Mesenchymal stem cell (in vitro differentiated cells and primary cell): Measurements from ENCODE around the gene JPH4.

ENCODE experiments used
- DNase-seq: peaks from one replicate; pipeline ENCODE4 v3.0.0-alpha.2; 2013
- H2AFZ ChIP-seq: one replicate; pipeline ENCODE4 v1.6.1; 2013; ENCODE audit warnings: low read depth, mild to moderate bottlenecking, control low read depth, inconsistent platforms, low read length, moderate library complexity
- H2AK5ac ChIP-seq: 2 replicates; pipeline ENCODE4 v1.6.1; 2013; ENCODE audit warnings: low read length, moderate library complexity, mild to moderate bottlenecking, inconsistent platforms; ENCODE audit not compliant: severe bottlenecking
- H2BK120ac ChIP-seq: one replicate; pipeline ENCODE4 v1.6.1; 2013; ENCODE audit warnings: low read depth, mild to moderate bottlenecking, inconsistent platforms, low read length, moderate library complexity
- H2BK12ac ChIP-seq, 2 experiments: one replicate each; pipeline ENCODE4 v1.6.1; 2013; ENCODE audit warnings: inconsistent platforms in 2 of 2, low read length in 2 of 2, mild to moderate bottlenecking in 2 of 2, moderate library complexity in 2 of 2, control low read depth in 1 of 2
- H2BK15ac ChIP-seq: one replicate; pipeline ENCODE4 v1.6.1; 2013; ENCODE audit warnings: mild to moderate bottlenecking, low read depth, inconsistent platforms; ENCODE audit not compliant: poor library complexity, severe bottlenecking
- H2BK5ac ChIP-seq: 2 replicates; pipeline ENCODE4 v1.6.1; 2013; ENCODE audit warnings: low read depth, mild to moderate bottlenecking, low read length, control low read depth, inconsistent platforms; ENCODE audit not compliant: poor library complexity, severe bottlenecking
- H3K14ac ChIP-seq, 2 experiments: one replicate each; pipeline ENCODE4 v1.6.1; 2013; ENCODE audit warnings: inconsistent platforms in 2 of 2, low read length in 2 of 2, control low read depth in 1 of 2, mild to moderate bottlenecking in 1 of 2, moderate library complexity in 1 of 2
- H3K18ac ChIP-seq, 2 experiments: one replicate each; pipeline ENCODE4 v1.6.1; 2013; ENCODE audit warnings: inconsistent platforms in 2 of 2, low read length in 2 of 2, control low read depth in 1 of 2, low read depth in 1 of 2, mild to moderate bottlenecking in 1 of 2
- H3K23ac ChIP-seq, 2 experiments: one replicate each; pipeline ENCODE4 v1.6.1; 2013; ENCODE audit warnings: inconsistent platforms in 2 of 2, low read length in 2 of 2, mild to moderate bottlenecking in 2 of 2, moderate library complexity in 2 of 2, control low read depth in 1 of 2
- H3K27ac ChIP-seq: 2 replicates; pipeline ENCODE4 v1.5.1; 2013; ENCODE audit warnings: mild to moderate bottlenecking, moderate library complexity, low read length, control low read depth, inconsistent platforms; ENCODE audit not compliant: poor library complexity, severe bottlenecking
- H3K27me3 ChIP-seq, 2 experiments: 2 replicates each; pipeline versions ENCODE4 v1.6.1 to v1.7.0; 2013; ENCODE audit warnings: low read length in 2 of 2, mild to moderate bottlenecking in 2 of 2, moderate library complexity in 2 of 2, control low read depth in 1 of 2, inconsistent platforms in 1 of 2; ENCODE audit not compliant: control insufficient read depth in 1 of 2, insufficient read depth in 1 of 2
- H3K36me3 ChIP-seq, 2 experiments: 2 replicates each; pipeline versions ENCODE4 v1.6.1 to v1.7.0; 2013; ENCODE audit warnings: low read length in 2 of 2, control low read depth in 1 of 2, inconsistent platforms in 1 of 2, low read depth in 1 of 2, mild to moderate bottlenecking in 1 of 2; ENCODE audit not compliant: insufficient read depth in 2 of 2, control insufficient read depth in 1 of 2
- H3K4ac ChIP-seq, 2 experiments: one replicate each; pipeline ENCODE4 v1.6.1; 2013; ENCODE audit warnings: inconsistent platforms in 2 of 2, low read length in 2 of 2, mild to moderate bottlenecking in 2 of 2, moderate library complexity in 2 of 2, control low read depth in 1 of 2, low read depth in 1 of 2
- H3K4me1 ChIP-seq: 2 replicates; pipeline ENCODE4 v1.6.1; 2013; ENCODE audit warnings: low read depth, low read length, control low read depth; ENCODE audit not compliant: control insufficient read depth, insufficient read depth
- H3K4me2 ChIP-seq: 2 replicates; pipeline ENCODE4 v1.6.1; 2013; ENCODE audit warnings: low read length, mild to moderate bottlenecking, inconsistent platforms; ENCODE audit not compliant: poor library complexity, severe bottlenecking
- H3K4me3 ChIP-seq, 2 experiments: 2 replicates each; pipeline versions ENCODE4 v1.5.1 to v1.7.0; 2013; ENCODE audit warnings: low read length in 2 of 2, mild to moderate bottlenecking in 2 of 2, control low read depth in 1 of 2, low read depth in 1 of 2; ENCODE audit not compliant: insufficient read depth in 1 of 2
- H3K79me1 ChIP-seq: replicated peaks from 2 replicates; pipeline ENCODE4 v1.6.1; 2013; ENCODE audit warnings: mild to moderate bottlenecking, control low read depth, low read length, inconsistent platforms; ENCODE audit not compliant: poor library complexity, severe bottlenecking
- H3K9ac ChIP-seq: 2 replicates; pipeline ENCODE4 v1.7.0; 2013; ENCODE audit warnings: mild to moderate bottlenecking, low read length, moderate library complexity
- H3K9me3 ChIP-seq: 2 replicates; pipeline ENCODE4 v1.7.0; 2013; ENCODE audit warnings: mild to moderate bottlenecking, low read length; ENCODE audit not compliant: control insufficient read depth
- H4K8ac ChIP-seq: one replicate; pipeline ENCODE4 v1.6.1; 2013; ENCODE audit warnings: inconsistent platforms, mild to moderate bottlenecking, low read length, moderate library complexity
- H4K91ac ChIP-seq: one replicate; pipeline ENCODE4 v1.6.1; 2013; ENCODE audit warnings: mild to moderate bottlenecking, low read length, inconsistent platforms
- WGBS: methylation state at CpG from one replicate; pipeline ENCODE4 v1.1.7; 2013; ENCODE audit warnings: mixed read lengths; 5-methylcytosine and 5-hydroxymethylcytosine counted together

The JPH4 gene

DNA sequence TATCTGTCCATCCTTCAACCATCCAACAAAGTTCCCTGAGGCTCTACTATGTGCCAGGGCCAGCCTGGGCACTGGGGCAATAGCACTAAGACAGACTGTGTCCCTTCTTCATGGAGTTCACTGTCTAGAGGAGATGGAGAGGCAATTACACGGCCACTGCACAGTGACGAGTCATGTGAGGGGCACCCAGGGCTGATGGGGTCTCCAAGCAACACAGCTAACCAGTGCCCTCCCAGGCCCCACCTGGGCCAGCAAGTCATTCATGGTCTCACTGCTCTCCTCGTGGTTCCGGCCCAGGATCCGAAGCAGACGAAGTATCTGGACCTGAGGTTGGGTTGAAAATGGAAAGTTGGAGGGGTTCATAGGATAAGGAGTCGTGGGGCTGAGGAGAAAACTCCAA lies 13.7 kb downstream of the JPH4 start:
- Histone ChIP-seq H3K14ac (no peak overlapping the region), H3K9me3 (no peaks in the 10 kb centered on the region), H2BK5ac (no peak overlapping the region), H2AFZ (no peak overlapping the region), H4K8ac (no peak overlapping the region), H3K4me3 (no peak overlapping the region), H3K9ac (no peak overlapping the region), H3K79me1 (peaks cover 42% of the 10 kb centered on the region), H3K36me3 (peaks cover 27 to 58% of the 10 kb centered on the region in 2 experiments), H3K4me1 (peaks cover 15% of the 10 kb centered on the region), H2BK120ac (no peak overlapping the region), H2AK5ac (no peak overlapping the region), H3K4me2 (no peak overlapping the region), H3K23ac (no peak overlapping the region), H3K27ac (no peak overlapping the region), H2BK15ac (no peak overlapping the region), H3K27me3 (peaks cover 0 to 3% of the 10 kb centered on the region in 2 experiments), H3K4ac (no peak overlapping the region), H4K91ac (no peak overlapping the region), H3K18ac (no peak overlapping the region), H2BK12ac (no peak overlapping the region)
- DNase-seq = no peak
- WGBS = 91% methylated on average over 6 of the region's 7 CpGs

DNA sequence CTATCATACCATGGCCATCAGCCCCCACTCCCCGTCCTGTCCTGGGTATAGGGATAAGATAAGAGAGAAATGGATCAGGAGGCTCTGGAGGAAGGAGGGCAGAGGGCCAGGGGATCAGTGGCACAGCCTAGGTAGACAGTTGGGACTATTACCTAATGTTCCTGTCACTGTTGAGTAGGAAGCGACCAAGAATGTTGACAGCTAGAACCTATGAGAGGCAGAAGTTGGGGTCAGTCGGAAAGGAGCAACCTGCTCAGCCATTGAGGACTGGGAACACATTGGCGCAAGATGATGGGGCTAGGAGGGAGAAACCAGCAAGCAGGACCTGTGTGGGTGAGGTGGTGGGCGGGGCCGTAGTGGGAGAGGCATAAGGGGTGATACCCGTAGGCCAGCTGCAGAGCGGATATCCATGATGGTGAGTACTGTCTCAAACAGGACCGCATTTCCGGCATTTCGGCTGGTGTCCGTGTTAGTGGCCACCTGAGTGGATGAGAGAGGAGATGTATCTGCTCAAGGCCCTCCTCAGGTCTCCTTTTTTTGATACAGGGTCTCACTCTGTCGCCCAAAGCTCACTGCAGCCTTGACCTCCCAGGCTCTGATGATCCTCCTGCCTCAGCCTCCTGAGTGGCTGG lies 14.3 kb downstream of the JPH4 start:
- Histone ChIP-seq H2BK15ac (no peak overlapping the region), H3K23ac (no peak overlapping the region), H3K79me1 (peaks cover 44% of the 10 kb centered on the region), H4K91ac (no peak overlapping the region), H2AFZ (no peak overlapping the region), H3K27me3 (no peaks in the 10 kb centered on the region), H2AK5ac (no peak overlapping the region), H3K36me3 (peaks cover 31 to 62% of the 10 kb centered on the region in 2 experiments), H3K9me3 (no peaks in the 10 kb centered on the region), H2BK120ac (no peak overlapping the region), H3K14ac (no peak overlapping the region), H3K18ac (no peak overlapping the region), H3K4ac (no peak overlapping the region), H3K4me3 (no peak overlapping the region), H4K8ac (no peak overlapping the region), H3K27ac (no peak overlapping the region), H3K4me2 (no peak overlapping the region), H3K4me1 (peaks cover 14% of the 10 kb centered on the region), H3K9ac (no peak overlapping the region), H2BK5ac (no peak overlapping the region), H2BK12ac (no peak overlapping the region)
- 96% methylated on average over 13 of the region's 13 CpGs for WGBS
- no peak for DNase-seq

DNA sequence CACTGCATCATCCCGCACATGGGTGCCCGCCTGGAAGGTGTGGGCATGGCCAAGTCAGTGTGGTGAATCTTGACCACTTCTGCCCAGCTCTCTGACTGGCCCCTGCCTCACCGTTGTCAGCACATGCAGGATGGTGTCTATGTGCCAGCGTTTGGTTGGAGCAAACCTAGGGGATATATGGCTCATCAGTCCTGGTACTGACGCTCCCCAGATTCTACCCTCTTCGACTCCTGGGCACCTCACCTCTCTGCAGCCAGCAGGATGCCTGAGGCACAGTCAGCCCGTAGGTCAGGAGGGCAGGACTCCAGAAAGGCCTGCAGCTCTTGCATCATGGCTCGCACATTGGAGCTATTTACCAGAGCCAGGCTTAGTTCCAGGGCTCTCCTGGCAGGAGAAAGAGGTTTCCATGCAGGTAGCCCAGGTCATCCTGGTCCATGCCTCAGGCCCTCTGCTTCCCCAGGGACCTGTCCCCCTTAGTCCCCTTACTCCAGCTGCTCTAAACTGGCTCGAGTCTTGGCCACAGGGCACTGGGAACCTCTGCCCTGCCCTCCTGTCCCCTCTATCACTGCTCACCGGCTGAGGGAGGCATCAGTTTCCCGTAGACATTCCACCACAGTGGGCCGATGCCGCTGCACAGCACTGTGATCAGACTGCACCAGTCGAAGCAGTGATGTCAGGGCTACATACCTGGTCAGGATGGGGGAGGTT lies 15.0 kb downstream of the JPH4 start:
- H3K9me3 ChIP-seq = no peaks in the 10 kb centered on the region
- no peak overlapping the region for H4K8ac ChIP-seq
- WGBS = 92% methylated on average over 14 of the region's 14 CpGs
- peaks cover 38 to 69% of the 10 kb centered on the region in 2 experiments for H3K36me3 ChIP-seq
- no peak overlapping the region for H2BK15ac ChIP-seq
- H3K23ac ChIP-seq = no peak overlapping the region
- H3K14ac ChIP-seq = no peak overlapping the region
- H3K27ac ChIP-seq = no peak overlapping the region
- H3K18ac ChIP-seq = no peak overlapping the region
- H4K91ac ChIP-seq = no peak overlapping the region
- H2AK5ac ChIP-seq = no peak overlapping the region
- no peak overlapping the region for H3K4me2 ChIP-seq
- H3K79me1 ChIP-seq = peaks cover 51% of the 10 kb centered on the region
- H3K9ac ChIP-seq = peak overlapping the region; percentile 42
- H3K27me3 ChIP-seq = no peaks in the 10 kb centered on the region
- H2BK5ac ChIP-seq = no peak overlapping the region
- H2AFZ ChIP-seq = no peak overlapping the region
- DNase-seq = no peak
- H3K4me3 ChIP-seq = no peak overlapping the region
- no peak overlapping the region for H2BK12ac ChIP-seq
- no peak overlapping the region for H2BK120ac ChIP-seq
- no peak overlapping the region for H3K4ac ChIP-seq
- peaks cover 14% of the 10 kb centered on the region for H3K4me1 ChIP-seq

DNA sequence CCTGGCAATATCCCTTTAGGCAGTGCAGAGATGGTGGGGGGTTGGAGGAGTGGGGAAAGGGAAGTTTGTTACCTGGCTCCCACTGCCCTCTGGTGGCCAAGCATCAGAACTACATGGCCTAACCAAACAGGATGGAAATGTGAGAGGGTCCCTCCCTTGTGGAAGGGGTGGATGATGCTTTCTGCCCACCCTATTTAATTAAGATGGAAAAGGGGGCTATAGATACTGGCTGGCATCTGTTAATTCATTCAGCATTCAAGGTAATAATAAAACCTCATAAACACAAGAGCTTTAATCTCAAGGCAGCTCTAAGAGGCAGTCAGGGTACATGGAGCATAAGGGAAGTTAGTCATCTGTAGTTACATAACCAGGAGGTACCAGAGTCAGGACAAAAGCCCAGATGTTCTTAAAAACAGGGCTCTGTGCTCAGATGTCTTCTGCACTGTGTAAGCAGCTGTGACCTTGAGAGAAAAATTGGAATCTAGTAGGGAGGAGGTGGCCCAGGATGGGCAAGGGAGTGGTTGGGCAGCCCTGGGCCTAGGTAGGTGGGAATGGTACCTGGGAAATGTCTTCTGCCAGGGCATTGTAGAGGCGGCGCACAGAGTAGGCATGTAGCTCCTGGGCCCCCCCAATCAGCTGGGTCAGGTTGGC lies 15.6 kb downstream of the JPH4 start:
- Histone ChIP-seq H3K27me3 (no peaks in the 10 kb centered on the region), H3K79me1 (peaks cover 57% of the 10 kb centered on the region), H2AK5ac (no peak overlapping the region), H2AFZ (no peak overlapping the region), H2BK5ac (no peak overlapping the region), H3K27ac (no peak overlapping the region), H3K9ac (peak overlapping the region; percentile 42), H2BK15ac (no peak overlapping the region), H3K4me1 (peaks cover 14% of the 10 kb centered on the region), H3K9me3 (no peaks in the 10 kb centered on the region), H3K23ac (no peak overlapping the region), H3K4me2 (no peak overlapping the region), H2BK120ac (no peak overlapping the region), H3K4me3 (no peak overlapping the region), H4K91ac (no peak overlapping the region), H2BK12ac (no peak overlapping the region), H3K18ac (no peak overlapping the region), H4K8ac (no peak overlapping the region), H3K14ac (no peak overlapping the region), H3K4ac (no peak overlapping the region), H3K36me3 (peaks cover 43 to 75% of the 10 kb centered on the region in 2 experiments)
- peak; percentile 51 for DNase-seq
- 89% methylated on average over 2 of the region's 2 CpGs for WGBS
